ENCODE data around the gene TENM3.

TENM3 gene

GRCh38 chr4:182758273-182758672, 515.1 kb downstream of the TENM3 start:
- peaks cover 17% of the 10 kb centered on the region for H3K36me3 ChIP-seq (ENCODE audit: insufficient read depth, low read length)
- no peak overlapping the region for H3K27ac ChIP-seq (ENCODE audit: low read depth, low read length)
- no peaks in the 10 kb centered on the region for H3K4me1 ChIP-seq (ENCODE audit: control insufficient read depth, insufficient read depth, low read length, unreplicated experiment)
- no peak overlapping the region for H2AFZ ChIP-seq (ENCODE audit: low read length, unreplicated experiment)
- no peak overlapping the region for H3K4me3 ChIP-seq (ENCODE audit: low read depth, low read length)
- no peaks in the 10 kb centered on the region for H3K79me2 ChIP-seq (ENCODE audit: control insufficient read depth, insufficient read depth, low read length, unreplicated experiment)
- H3K27me3 ChIP-seq (ENCODE audit: insufficient read depth, low read length), result no peaks in the 10 kb centered on the region

- no peaks in the 10 kb centered on the region for H3K27me3 ChIP-seq (ENCODE audit: insufficient read depth, low read length)
- no peaks in the 10 kb centered on the region for H3K79me2 ChIP-seq (ENCODE audit: control insufficient read depth, insufficient read depth, low read length, unreplicated experiment)
- peaks cover 7% of the 10 kb centered on the region for H3K4me1 ChIP-seq (ENCODE audit: control insufficient read depth, insufficient read depth, low read length, unreplicated experiment)
- no peak overlapping the region for H3K27ac ChIP-seq (ENCODE audit: low read depth, low read length)
- H2AFZ ChIP-seq (ENCODE audit: low read length, unreplicated experiment), result no peak overlapping the region
- 0 out of 2 replicates have a peak, but pooled peaks cover 2% of the 10 kb centered on the region for H3K36me3 ChIP-seq (ENCODE audit: insufficient read depth, low read length)
- H3K4me3 ChIP-seq (ENCODE audit: low read depth, low read length), result no peak overlapping the region
These were observed 517.4 kb downstream of the TENM3 start for GRCh38 chr4:182760551-182761043.

GRCh38 chr4:182764137-182764536, 520.9 kb downstream of the TENM3 start:
- Histone ChIP-seq H3K27me3 (ENCODE audit: insufficient read depth, low read length) (no peaks in the 10 kb centered on the region), H3K4me1 (ENCODE audit: control insufficient read depth, insufficient read depth, low read length, unreplicated experiment) (peaks cover 7% of the 10 kb centered on the region), H2AFZ (ENCODE audit: low read length, unreplicated experiment) (no peak overlapping the region)

GRCh38 chr4:182764642-182765041, 521.4 kb downstream of the TENM3 start:
- Histone ChIP-seq H3K27me3 (ENCODE audit: insufficient read depth, low read length) (no peaks in the 10 kb centered on the region), H3K4me1 (ENCODE audit: control insufficient read depth, insufficient read depth, low read length, unreplicated experiment) (peaks cover 7% of the 10 kb centered on the region), H3K27ac (ENCODE audit: low read depth, low read length) (no peak overlapping the region), H3K4me3 (ENCODE audit: low read depth, low read length) (no peak overlapping the region), H2AFZ (ENCODE audit: low read length, unreplicated experiment) (no peak overlapping the region), H3K79me2 (ENCODE audit: control insufficient read depth, insufficient read depth, low read length, unreplicated experiment) (no peaks in the 10 kb centered on the region), H3K36me3 (ENCODE audit: insufficient read depth, low read length) (no peaks in the 10 kb centered on the region)

More at GRCh38 chr4:182764137-182764536, 520.9 kb downstream of the TENM3 start:
- no peaks in the 10 kb centered on the region for H3K79me2 ChIP-seq (ENCODE audit: control insufficient read depth, insufficient read depth, low read length, unreplicated experiment)
- H3K27ac ChIP-seq (ENCODE audit: low read depth, low read length), result no peak overlapping the region
- H3K4me3 ChIP-seq (ENCODE audit: low read depth, low read length), result no peak overlapping the region
- no peaks in the 10 kb centered on the region for H3K36me3 ChIP-seq (ENCODE audit: insufficient read depth, low read length)

GRCh38 chr4:182765987-182766856, 523.0 kb downstream of the TENM3 start:
- peaks cover 7% of the 10 kb centered on the region for H3K4me1 ChIP-seq (ENCODE audit: control insufficient read depth, insufficient read depth, low read length, unreplicated experiment)
- no peaks in the 10 kb centered on the region for H3K27me3 ChIP-seq (ENCODE audit: insufficient read depth, low read length)
- H3K27ac ChIP-seq (ENCODE audit: low read depth, low read length), result no peak overlapping the region
- H3K79me2 ChIP-seq (ENCODE audit: control insufficient read depth, insufficient read depth, low read length, unreplicated experiment), result no peaks in the 10 kb centered on the region
- no peaks in the 10 kb centered on the region for H3K36me3 ChIP-seq (ENCODE audit: insufficient read depth, low read length)
- no peak overlapping the region for H2AFZ ChIP-seq (ENCODE audit: low read length, unreplicated experiment)
- no peak overlapping the region for H3K4me3 ChIP-seq (ENCODE audit: low read depth, low read length)

GRCh38 chr4:182766857-182767250, 523.7 kb downstream of the TENM3 start:
- Histone ChIP-seq H3K79me2 (ENCODE audit: control insufficient read depth, insufficient read depth, low read length, unreplicated experiment) (no peaks in the 10 kb centered on the region), H2AFZ (ENCODE audit: low read length, unreplicated experiment) (no peak overlapping the region), H3K27ac (ENCODE audit: low read depth, low read length) (no peak overlapping the region), H3K4me3 (ENCODE audit: low read depth, low read length) (no peak overlapping the region), H3K4me1 (ENCODE audit: control insufficient read depth, insufficient read depth, low read length, unreplicated experiment) (peaks cover 7% of the 10 kb centered on the region), H3K27me3 (ENCODE audit: insufficient read depth, low read length) (no peaks in the 10 kb centered on the region), H3K36me3 (ENCODE audit: insufficient read depth, low read length) (no peaks in the 10 kb centered on the region)

- Histone ChIP-seq H3K4me1 (ENCODE audit: control insufficient read depth, insufficient read depth, low read length, unreplicated experiment) (peaks cover 6% of the 10 kb centered on the region), H3K27me3 (ENCODE audit: insufficient read depth, low read length) (no peaks in the 10 kb centered on the region), H3K79me2 (ENCODE audit: control insufficient read depth, insufficient read depth, low read length, unreplicated experiment) (no peaks in the 10 kb centered on the region), H3K27ac (ENCODE audit: low read depth, low read length) (no peak overlapping the region), H2AFZ (ENCODE audit: low read length, unreplicated experiment) (no peak overlapping the region), H3K4me3 (ENCODE audit: low read depth, low read length) (no peak overlapping the region), H3K36me3 (ENCODE audit: insufficient read depth, low read length) (no peaks in the 10 kb centered on the region)
These were observed 525.6 kb downstream of the TENM3 start for GRCh38 chr4:182768838-182769237.

- Histone ChIP-seq H3K36me3 (ENCODE audit: insufficient read depth, low read length) (no peaks in the 10 kb centered on the region), H3K27ac (ENCODE audit: low read depth, low read length) (no peak overlapping the region), H3K79me2 (ENCODE audit: control insufficient read depth, insufficient read depth, low read length, unreplicated experiment) (no peaks in the 10 kb centered on the region), H3K4me3 (ENCODE audit: low read depth, low read length) (no peak overlapping the region), H2AFZ (ENCODE audit: low read length, unreplicated experiment) (no peak overlapping the region), H3K27me3 (ENCODE audit: insufficient read depth, low read length) (no peaks in the 10 kb centered on the region), H3K4me1 (ENCODE audit: control insufficient read depth, insufficient read depth, low read length, unreplicated experiment) (no peaks in the 10 kb centered on the region)
These were observed 527.2 kb downstream of the TENM3 start for GRCh38 chr4:182770259-182770995.

- H3K27ac ChIP-seq (ENCODE audit: low read depth, low read length), result no peak overlapping the region
- no peaks in the 10 kb centered on the region for H3K4me1 ChIP-seq (ENCODE audit: control insufficient read depth, insufficient read depth, low read length, unreplicated experiment)
- H3K4me3 ChIP-seq (ENCODE audit: low read depth, low read length), result no peak overlapping the region
- H3K27me3 ChIP-seq (ENCODE audit: insufficient read depth, low read length), result no peaks in the 10 kb centered on the region
- no peaks in the 10 kb centered on the region for H3K79me2 ChIP-seq (ENCODE audit: control insufficient read depth, insufficient read depth, low read length, unreplicated experiment)
- no peak overlapping the region for H2AFZ ChIP-seq (ENCODE audit: low read length, unreplicated experiment)
- no peaks in the 10 kb centered on the region for H3K36me3 ChIP-seq (ENCODE audit: insufficient read depth, low read length)
These were observed 527.9 kb downstream of the TENM3 start for GRCh38 chr4:182770996-182771514.

GRCh38 chr4:182775075-182775474, 531.9 kb downstream of the TENM3 start:
- no peaks in the 10 kb centered on the region for H3K36me3 ChIP-seq (ENCODE audit: insufficient read depth, low read length)
- H3K27me3 ChIP-seq (ENCODE audit: insufficient read depth, low read length), result no peaks in the 10 kb centered on the region
- H3K27ac ChIP-seq (ENCODE audit: low read depth, low read length), result no peak overlapping the region
- H2AFZ ChIP-seq (ENCODE audit: low read length, unreplicated experiment), result no peak overlapping the region
- no peaks in the 10 kb centered on the region for H3K4me1 ChIP-seq (ENCODE audit: control insufficient read depth, insufficient read depth, low read length, unreplicated experiment)
- H3K4me3 ChIP-seq (ENCODE audit: low read depth, low read length), result no peak overlapping the region
- H3K79me2 ChIP-seq (ENCODE audit: control insufficient read depth, insufficient read depth, low read length, unreplicated experiment), result no peaks in the 10 kb centered on the region
